Tibial nerve (tissue), 3 donors: ENCODE data around the gene SEPTIN1.

ENCODE experiments used
- POLR2A ChIP-seq, 2 donors: fragments of 450-650 bp; IDR thresholded peaks; one replicate each; pipeline ENCODE4 v1.6.1; 2017; ENCODE audit warnings: antibody characterized with exemption in 2 of 2, mild to moderate bottlenecking in 2 of 2, moderate library complexity in 2 of 2
- TF ChIP-seq, protein P1 (sequence below), 5 experiments: fragments of 200-600 bp in 3 of 5; fragments of 450-650 bp in 2 of 5; sonication (generic) in 3 of 5; IDR thresholded peaks; one replicate each; pipeline ENCODE4 v1.5.1; 2016 to 2019; ENCODE audit warnings: antibody characterized with exemption in 5 of 5, mild to moderate bottlenecking in 3 of 5, moderate library complexity in 2 of 5

DNA sequence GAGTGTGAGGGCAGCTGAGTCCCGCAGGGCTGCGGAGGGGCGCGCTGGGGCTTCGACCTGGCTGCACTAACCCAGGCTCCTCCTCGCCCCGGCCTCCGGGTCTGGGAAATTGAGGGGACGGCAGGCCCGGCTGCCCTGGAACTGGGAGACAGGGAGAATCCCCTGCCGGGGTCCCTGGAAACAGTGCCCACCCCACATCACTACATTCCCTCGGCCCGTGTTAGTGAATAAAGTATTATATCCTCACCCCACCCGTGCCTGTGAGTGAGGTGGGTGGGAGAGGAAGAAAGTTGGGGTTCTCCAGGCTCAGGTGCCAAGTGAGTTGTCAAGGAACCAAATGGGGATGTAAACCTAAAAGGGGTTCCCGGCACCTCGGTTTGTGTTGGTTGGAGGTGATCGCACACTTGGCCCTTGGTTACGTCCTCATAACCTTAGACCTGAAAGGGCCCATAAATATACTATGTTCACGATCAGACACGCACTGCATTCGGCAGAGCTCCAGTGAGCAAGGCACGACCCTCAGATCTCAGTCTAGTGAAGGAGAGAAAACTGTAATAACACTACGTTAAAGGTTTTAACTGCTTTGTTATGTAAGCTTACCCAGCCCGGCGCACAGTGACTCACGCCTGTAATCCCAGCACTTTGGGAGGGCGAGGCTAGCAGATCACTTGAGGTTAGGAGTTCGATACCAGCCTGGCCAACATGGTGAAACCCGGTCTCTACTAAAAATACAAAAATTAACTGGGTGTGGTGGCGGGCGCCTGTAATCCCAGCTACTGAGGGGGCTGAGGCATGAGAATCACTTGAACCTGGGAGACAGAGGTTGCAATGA is 36.2 kb upstream of the SEPTIN1 start:
- TF ChIP-seq POLR2A (IDR thresholded peaks at IDR 0.05) = no peak
- TF ChIP-seq, protein P1, sequence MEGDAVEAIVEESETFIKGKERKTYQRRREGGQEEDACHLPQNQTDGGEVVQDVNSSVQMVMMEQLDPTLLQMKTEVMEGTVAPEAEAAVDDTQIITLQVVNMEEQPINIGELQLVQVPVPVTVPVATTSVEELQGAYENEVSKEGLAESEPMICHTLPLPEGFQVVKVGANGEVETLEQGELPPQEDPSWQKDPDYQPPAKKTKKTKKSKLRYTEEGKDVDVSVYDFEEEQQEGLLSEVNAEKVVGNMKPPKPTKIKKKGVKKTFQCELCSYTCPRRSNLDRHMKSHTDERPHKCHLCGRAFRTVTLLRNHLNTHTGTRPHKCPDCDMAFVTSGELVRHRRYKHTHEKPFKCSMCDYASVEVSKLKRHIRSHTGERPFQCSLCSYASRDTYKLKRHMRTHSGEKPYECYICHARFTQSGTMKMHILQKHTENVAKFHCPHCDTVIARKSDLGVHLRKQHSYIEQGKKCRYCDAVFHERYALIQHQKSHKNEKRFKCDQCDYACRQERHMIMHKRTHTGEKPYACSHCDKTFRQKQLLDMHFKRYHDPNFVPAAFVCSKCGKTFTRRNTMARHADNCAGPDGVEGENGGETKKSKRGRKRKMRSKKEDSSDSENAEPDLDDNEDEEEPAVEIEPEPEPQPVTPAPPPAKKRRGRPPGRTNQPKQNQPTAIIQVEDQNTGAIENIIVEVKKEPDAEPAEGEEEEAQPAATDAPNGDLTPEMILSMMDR (IDR thresholded peaks at IDR 0.05) = no peak
